ENCODE results near the gene IGF2BP2. TPM values are rescaled to one million over a fixed set of nuclear protein-coding genes. Genes with fewer than 3 reads are reported as not detected.

IGF2BP2 gene
- total RNA-seq, 1 donor from 2014 or later, result 17.9 TPM

DNA sequence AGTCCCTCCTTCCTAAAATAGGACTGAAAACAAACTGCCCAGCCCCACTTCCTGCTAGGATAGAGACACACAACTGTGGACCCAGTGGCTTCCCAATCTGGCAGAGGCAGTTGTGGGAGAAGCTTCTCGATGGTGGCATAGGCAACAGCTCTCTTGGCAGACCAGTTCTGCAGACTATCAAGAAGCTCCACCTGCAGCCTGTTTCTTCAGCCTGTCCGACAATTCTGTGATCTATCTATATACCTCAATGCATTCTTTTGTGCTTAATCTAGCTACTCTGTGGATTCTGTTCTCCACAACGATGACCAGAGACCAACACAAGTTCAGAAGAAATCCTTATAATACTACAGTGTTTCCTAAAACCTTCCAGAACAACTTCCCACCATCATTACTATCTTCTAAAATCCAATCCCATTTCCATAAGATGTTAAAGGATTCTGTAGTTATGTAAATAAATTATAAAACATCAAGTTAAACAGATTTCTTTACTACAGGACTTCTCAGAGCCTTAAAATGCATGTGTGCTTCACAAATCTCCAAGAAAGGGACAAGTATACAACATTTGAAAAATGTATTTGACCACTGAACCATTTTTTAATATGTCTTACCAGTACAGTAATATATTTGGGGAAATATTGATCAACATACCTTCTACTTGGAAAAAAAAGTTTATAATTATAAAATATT is 57.7 kb downstream of the IGF2BP2 start:
- H3K27ac ChIP-seq (replicated peaks), result no peak overlapping the region
- peaks cover 28% of the 10 kb centered on the region for H3K4me1 ChIP-seq
- TF ChIP-seq, protein P1, sequence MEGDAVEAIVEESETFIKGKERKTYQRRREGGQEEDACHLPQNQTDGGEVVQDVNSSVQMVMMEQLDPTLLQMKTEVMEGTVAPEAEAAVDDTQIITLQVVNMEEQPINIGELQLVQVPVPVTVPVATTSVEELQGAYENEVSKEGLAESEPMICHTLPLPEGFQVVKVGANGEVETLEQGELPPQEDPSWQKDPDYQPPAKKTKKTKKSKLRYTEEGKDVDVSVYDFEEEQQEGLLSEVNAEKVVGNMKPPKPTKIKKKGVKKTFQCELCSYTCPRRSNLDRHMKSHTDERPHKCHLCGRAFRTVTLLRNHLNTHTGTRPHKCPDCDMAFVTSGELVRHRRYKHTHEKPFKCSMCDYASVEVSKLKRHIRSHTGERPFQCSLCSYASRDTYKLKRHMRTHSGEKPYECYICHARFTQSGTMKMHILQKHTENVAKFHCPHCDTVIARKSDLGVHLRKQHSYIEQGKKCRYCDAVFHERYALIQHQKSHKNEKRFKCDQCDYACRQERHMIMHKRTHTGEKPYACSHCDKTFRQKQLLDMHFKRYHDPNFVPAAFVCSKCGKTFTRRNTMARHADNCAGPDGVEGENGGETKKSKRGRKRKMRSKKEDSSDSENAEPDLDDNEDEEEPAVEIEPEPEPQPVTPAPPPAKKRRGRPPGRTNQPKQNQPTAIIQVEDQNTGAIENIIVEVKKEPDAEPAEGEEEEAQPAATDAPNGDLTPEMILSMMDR (IDR thresholded peaks at IDR 0.05; ENCODE audit: borderline replicate concordance), result no peak
- H3K9me3 ChIP-seq (replicated peaks), result no peaks in the 10 kb centered on the region
- H3K36me3 ChIP-seq, result no peaks in the 10 kb centered on the region
- no peak for DNase-seq
- H3K27me3 ChIP-seq (ENCODE audit: low read depth), result no peaks in the 10 kb centered on the region
- intact Hi-C loops (cut with micrococcal nuclease), result loop anchor here (10.0 kb wide), 1 partner anchor 92 kb away; no protein-coding TSS in a partner anchor
- H3K4me3 ChIP-seq, result no peak overlapping the region

DNA sequence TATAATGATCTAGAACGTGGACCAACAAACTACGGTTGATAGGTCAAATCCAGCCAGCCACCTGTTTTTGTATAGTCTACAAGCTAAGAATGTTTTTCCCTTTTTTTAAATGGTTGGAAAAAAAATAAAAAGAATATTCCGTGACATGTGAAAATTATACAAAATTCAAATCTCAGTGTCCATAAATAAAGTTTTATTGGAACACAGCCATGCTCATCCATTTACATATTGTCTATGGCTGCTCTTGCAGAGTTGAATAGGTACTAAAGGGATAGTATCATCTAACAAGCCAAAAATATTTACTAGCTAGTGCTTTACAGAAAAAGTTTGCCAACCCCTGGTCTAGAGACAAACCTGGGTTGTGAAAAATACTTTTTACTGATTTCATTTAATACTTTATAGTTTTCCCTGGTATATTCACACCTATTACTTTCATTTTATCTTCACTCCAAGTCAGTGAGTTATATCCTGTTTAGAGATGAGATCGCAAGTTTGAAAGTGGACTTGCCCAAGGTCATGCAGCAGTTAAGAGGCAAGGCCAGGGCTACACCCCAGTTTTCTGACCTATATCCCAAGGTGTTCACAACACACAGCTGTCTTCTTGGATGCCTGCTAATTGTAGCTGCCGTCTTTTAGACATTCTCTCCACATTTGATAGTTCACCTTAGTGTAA is 58.4 kb downstream of the IGF2BP2 start:
- no peak overlapping the region for H3K4me3 ChIP-seq
- intact Hi-C loops (cut with micrococcal nuclease), result loop anchor here (10.0 kb wide), 1 partner anchor 92 kb away; no protein-coding TSS in a partner anchor
- H3K9me3 ChIP-seq (replicated peaks), result no peaks in the 10 kb centered on the region
- H3K27me3 ChIP-seq (ENCODE audit: low read depth), result no peaks in the 10 kb centered on the region
- DNase-seq, result no peak
- H3K4me1 ChIP-seq, result peaks cover 28% of the 10 kb centered on the region
- no peak overlapping the region for H3K27ac ChIP-seq (replicated peaks)
- TF ChIP-seq, protein P1 (IDR thresholded peaks at IDR 0.05; ENCODE audit: borderline replicate concordance), result no peak
- no peaks in the 10 kb centered on the region for H3K36me3 ChIP-seq

DNA sequence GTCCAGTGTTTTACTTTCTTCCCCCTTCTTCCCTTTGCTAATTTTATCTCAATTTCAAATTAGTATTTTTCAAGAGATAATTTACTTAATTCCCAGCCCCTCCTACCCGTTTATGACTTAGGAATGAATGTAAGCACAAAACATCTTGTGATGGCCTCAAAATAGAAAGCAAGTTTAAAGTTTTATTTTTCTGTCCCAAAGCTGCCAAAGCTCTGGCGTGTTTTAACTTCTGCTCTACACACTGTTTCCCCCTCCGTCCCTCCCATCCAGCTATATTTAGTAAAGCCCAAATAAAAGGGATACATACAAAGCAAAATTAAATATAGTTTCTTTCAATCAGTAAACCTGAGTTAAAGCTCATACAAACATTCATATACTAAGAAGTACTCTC is 59.9 kb downstream of the IGF2BP2 start:
- H3K4me1 ChIP-seq, result peaks cover 35% of the 10 kb centered on the region
- H3K4me3 ChIP-seq, result peak overlapping the region; percentile 22
- DNase-seq, result no peak
- no peak overlapping the region for H3K27ac ChIP-seq (replicated peaks)
- H3K9me3 ChIP-seq (replicated peaks), result no peaks in the 10 kb centered on the region
- no peaks in the 10 kb centered on the region for H3K36me3 ChIP-seq
- H3K27me3 ChIP-seq (ENCODE audit: low read depth), result no peaks in the 10 kb centered on the region
- TF ChIP-seq, protein P1 (IDR thresholded peaks at IDR 0.05; ENCODE audit: borderline replicate concordance), result no peak
- intact Hi-C loops (cut with micrococcal nuclease), result loop anchor here (10.0 kb wide), 1 partner anchor 90 kb away; no protein-coding TSS in a partner anchor

DNA sequence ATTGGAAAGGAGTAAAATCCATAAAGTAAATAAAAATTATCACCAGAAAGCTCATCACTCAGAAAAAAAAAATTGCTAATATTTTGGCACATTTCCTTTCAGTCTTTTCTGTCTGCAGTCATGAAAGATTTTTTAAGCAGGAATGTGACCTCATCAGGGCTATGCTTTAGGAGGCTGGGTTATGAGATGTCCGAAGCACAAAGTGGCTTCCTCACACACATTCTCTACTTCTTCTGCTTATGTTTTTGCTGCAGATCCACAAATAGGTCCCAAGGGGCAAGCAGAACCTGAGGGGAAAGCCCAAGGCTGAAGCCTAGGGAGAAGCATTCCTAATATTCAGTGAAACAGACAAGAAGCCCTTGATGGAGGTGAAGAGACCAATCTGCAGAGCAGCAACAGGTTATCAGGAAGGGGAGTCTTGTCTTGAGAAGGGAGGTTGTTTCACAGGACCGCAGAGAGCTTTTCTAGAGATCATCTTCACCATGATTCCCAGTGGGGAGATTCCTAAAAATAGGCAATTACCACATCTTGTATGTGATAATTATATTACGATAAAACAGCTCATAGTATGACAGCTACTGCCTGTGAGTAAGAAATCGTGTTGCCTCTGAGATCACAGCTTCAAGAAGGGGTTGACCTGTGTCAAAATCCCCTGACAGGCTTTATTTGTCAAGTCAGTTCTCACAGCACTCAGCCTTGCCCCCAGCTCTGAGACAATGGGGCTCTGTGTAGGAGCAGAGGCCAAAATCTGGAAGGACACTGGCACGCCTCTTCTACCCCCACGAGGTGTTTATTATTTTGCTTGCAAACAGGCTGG is 60.5 kb downstream of the IGF2BP2 start:
- Histone ChIP-seq H3K9me3 (replicated peaks) (no peaks in the 10 kb centered on the region), H3K27me3 (ENCODE audit: low read depth) (no peaks in the 10 kb centered on the region), H3K4me3 (peak overlapping the region; percentile 22), H3K4me1 (peaks cover 40% of the 10 kb centered on the region), H3K27ac (replicated peaks) (no peak overlapping the region), H3K36me3 (no peaks in the 10 kb centered on the region)
- TF ChIP-seq, protein P1 (IDR thresholded peaks at IDR 0.05; ENCODE audit: borderline replicate concordance), result no peak
- no peak for DNase-seq
- intact Hi-C loops (cut with micrococcal nuclease), result loop anchor here (10.0 kb wide), 1 partner anchor 90 kb away; no protein-coding TSS in a partner anchor

DNA sequence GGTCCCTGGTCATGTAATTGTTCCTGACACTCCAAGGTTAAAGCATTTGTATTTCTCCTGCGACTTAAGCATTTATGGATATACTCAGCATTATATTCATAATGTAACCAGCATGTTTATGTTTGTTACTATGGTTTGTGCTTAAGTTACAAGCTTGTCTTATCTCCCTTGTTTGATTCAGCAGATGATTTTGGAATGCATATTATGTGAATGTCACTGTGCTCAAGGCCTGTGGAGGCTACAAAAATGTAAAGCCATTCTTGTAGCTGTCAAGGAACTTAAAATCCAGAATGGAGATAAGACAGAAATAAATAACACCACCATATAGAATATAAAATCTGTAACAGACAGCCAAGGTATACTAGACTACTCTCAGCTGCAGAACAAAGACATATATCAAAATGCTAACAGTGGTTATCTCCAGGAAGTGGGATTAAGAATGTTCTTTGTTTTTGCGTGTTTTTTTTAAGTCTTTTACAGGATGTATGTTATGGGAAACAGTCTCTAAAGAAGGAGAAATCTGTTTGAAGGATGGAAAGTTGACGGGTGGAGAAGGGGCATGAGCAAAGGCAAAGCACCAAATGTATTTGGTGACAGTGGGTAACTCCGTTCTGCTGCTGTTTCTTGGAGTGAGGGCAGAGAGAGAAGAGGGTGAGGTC is 61.4 kb downstream of the IGF2BP2 start:
- Histone ChIP-seq H3K36me3 (no peaks in the 10 kb centered on the region), H3K9me3 (replicated peaks) (no peaks in the 10 kb centered on the region), H3K27me3 (ENCODE audit: low read depth) (no peaks in the 10 kb centered on the region), H3K4me3 (no peak overlapping the region), H3K4me1 (peaks cover 45% of the 10 kb centered on the region), H3K27ac (replicated peaks) (no peak overlapping the region)
- intact Hi-C loops (cut with micrococcal nuclease), result loop anchor here (10.0 kb wide), 1 partner anchor 89 kb away; no protein-coding TSS in a partner anchor
- TF ChIP-seq, protein P1 (IDR thresholded peaks at IDR 0.05; ENCODE audit: borderline replicate concordance), result no peak
- no peak for DNase-seq
